ENCODE data around the gene TMEM115.

- TF ChIP-seq CTCF (IDR thresholded peaks at IDR 0.05) (no peak), POLR2A (IDR thresholded peaks at IDR 0.05) (no peak)
Measured at GRCh38 chr3:50353245-50354004, 5.9 kb downstream of the TMEM115 start.
